ENCODE results near the gene ORC4. TPM values are rescaled to one million over a fixed set of nuclear protein-coding genes. Genes with fewer than 3 reads are reported as not detected.
A peak's percentile ranks its signal among the peaks of the same experiment; 100 is the strongest.

The ORC4 gene
- total and polyA plus RNA-seq, 2 experiments from 2014 or later, result 44.0 to 72.6 TPM

- no peak for TF ChIP-seq CTCF (IDR thresholded peaks at IDR 0.05; ENCODE audit: low read depth, low read length)
- no peak overlapping the region for H3K4me3 ChIP-seq
- H3K36me3 ChIP-seq, result peaks cover 21% of the 10 kb centered on the region
These were observed 52.0 kb downstream of the ORC4 start for GRCh38 chr2:147968571-147968970.

GRCh38 chr2:147952118-147952517 lies 68.4 kb downstream of the ORC4 start:
- no peak for DNase-seq (ENCODE audit: low read depth in 1 of 2, low spot score in 1 of 2)
- Histone ChIP-seq H3K9me3 (ENCODE audit: low read depth) (no peaks in the 10 kb centered on the region), H3K36me3 (peaks cover 38% of the 10 kb centered on the region), H3K27ac (no peak overlapping the region), H3K4me3 (no peak overlapping the region), H3K27me3 (no peaks in the 10 kb centered on the region), H3K4me1 (ENCODE audit: low read depth) (no peaks in the 10 kb centered on the region)
- TF ChIP-seq CTCF (IDR thresholded peaks at IDR 0.05; ENCODE audit: low read depth, low read length), result no peak

More at GRCh38 chr2:147968571-147968970, 52.0 kb downstream of the ORC4 start:
- Histone ChIP-seq H3K4me1 (ENCODE audit: low read depth) (no peaks in the 10 kb centered on the region), H3K27me3 (no peaks in the 10 kb centered on the region), H3K9me3 (ENCODE audit: low read depth) (no peaks in the 10 kb centered on the region), H3K27ac (no peak overlapping the region)
- no peak for DNase-seq (ENCODE audit: low read depth in 1 of 2, low spot score in 1 of 2)

GRCh38 chr2:147945660-147946059 lies 74.9 kb downstream of the ORC4 start:
- Histone ChIP-seq H3K4me1 (ENCODE audit: low read depth) (no peaks in the 10 kb centered on the region), H3K4me3 (no peak overlapping the region), H3K36me3 (peaks cover 26% of the 10 kb centered on the region), H3K27me3 (no peaks in the 10 kb centered on the region), H3K27ac (no peak overlapping the region), H3K9me3 (ENCODE audit: low read depth) (no peaks in the 10 kb centered on the region)
- TF ChIP-seq CTCF (IDR thresholded peaks at IDR 0.05; ENCODE audit: low read depth, low read length), result no peak
- peak; percentile 58 to 66 for DNase-seq (ENCODE audit: low read depth in 1 of 2, low spot score in 1 of 2)

GRCh38 chr2:147939313-147939712 lies 81.2 kb downstream of the ORC4 start:
- no peaks in the 10 kb centered on the region for H3K4me1 ChIP-seq (ENCODE audit: low read depth)
- no peak for DNase-seq (ENCODE audit: low read depth in 1 of 2, low spot score in 1 of 2)
- no peak for TF ChIP-seq CTCF (IDR thresholded peaks at IDR 0.05; ENCODE audit: low read depth, low read length)
- H3K27me3 ChIP-seq, result no peaks in the 10 kb centered on the region
- H3K9me3 ChIP-seq (ENCODE audit: low read depth), result no peaks in the 10 kb centered on the region
- no peak overlapping the region for H3K4me3 ChIP-seq
- peak overlapping the region; percentile 26 for H3K27ac ChIP-seq
- H3K36me3 ChIP-seq, result peaks cover 41% of the 10 kb centered on the region

- DNase-seq (ENCODE audit: low read depth in 1 of 2, low spot score in 1 of 2), result peak; percentile 41 to 53
- Histone ChIP-seq H3K4me1 (ENCODE audit: low read depth) (no peaks in the 10 kb centered on the region), H3K9me3 (ENCODE audit: low read depth) (no peaks in the 10 kb centered on the region), H3K36me3 (peaks cover 45% of the 10 kb centered on the region), H3K4me3 (no peak overlapping the region), H3K27ac (no peak overlapping the region), H3K27me3 (no peaks in the 10 kb centered on the region)
- TF ChIP-seq CTCF (IDR thresholded peaks at IDR 0.05; ENCODE audit: low read depth, low read length), result peak; percentile 89
These were observed 82.7 kb downstream of the ORC4 start for GRCh38 chr2:147937744-147938349.

All from cardiac muscle cell (in vitro differentiated cells and primary cell).